WTC11 (cell line): ENCODE results near the gene RXFP2. TPM values are rescaled to one million over a fixed set of nuclear protein-coding genes. Genes with fewer than 3 reads are reported as not detected.

Experiments
- ATAC-seq: fragments of 200-7000 bp; cut with Tn5 transposase; 2 replicates; pipeline ENCODE4 v1.10.0; 2021; ENCODE audit warnings: mild to moderate bottlenecking, moderate library complexity
- CTCF ChIA-PET: fragments of 300-600 bp; sonication (Branson Sonifier 250); formaldehyde crosslinking; loops from one replicate; lab custom pipeline; 2021; ENCODE audit warnings: antibody characterized with exemption; lab: Charles Lee
- POLR2A ChIA-PET: fragments of 350-600 bp; sonication (Branson Sonifier 250); formaldehyde crosslinking; loops from one replicate; lab custom pipeline; 2021; ENCODE audit warnings: antibody characterized with exemption; lab: Charles Lee
- DNase-seq: peaks from one replicate; pipeline ENCODE4 v3.0.0; 2021; ENCODE audit warnings: low spot score
- H3K27ac Mint-ChIP-seq: 2 replicates; pipeline ENCODE4 v1.8.0; 2021; ENCODE audit warnings: mixed read lengths
- H3K27me3 Mint-ChIP-seq: 2 replicates; pipeline ENCODE4 v1.8.0; 2021; ENCODE audit warnings: low read depth, mild to moderate bottlenecking, moderate library complexity, mixed read lengths
- H3K36me3 Mint-ChIP-seq: 2 replicates; pipeline ENCODE4 v1.8.0; 2021; ENCODE audit warnings: mixed read lengths
- H3K4me1 Mint-ChIP-seq: 2 replicates; pipeline ENCODE4 v1.8.0; 2022; ENCODE audit warnings: mixed read lengths
- H3K4me3 Mint-ChIP-seq: 2 replicates; pipeline ENCODE4 v1.8.0; 2021; ENCODE audit warnings: mild to moderate bottlenecking, moderate library complexity, mixed read lengths
- H3K9me3 Mint-ChIP-seq: 2 replicates; pipeline ENCODE4 v1.8.0; 2021; ENCODE audit warnings: mixed read lengths
- ATF2 ChIP-seq: sonication (generic); formaldehyde crosslinking; IDR thresholded peaks from 2 replicates; pipeline ENCODE4 v1.8.1; 2022; ENCODE audit warnings: low read depth, missing genetic modification reagents, borderline replicate concordance
- E2F5 ChIP-seq: sonication (generic); formaldehyde crosslinking; IDR thresholded peaks from 2 replicates; pipeline ENCODE4 v1.8.1; 2022; ENCODE audit warnings: mild to moderate bottlenecking, moderate library complexity, missing genetic modification reagents
- ERG ChIP-seq: fragments of 250-450 bp; sonication (Bioruptor Pico); IDR thresholded peaks from 2 replicates; pipeline ENCODE4 v1.8.0; 2021; ENCODE audit warnings: mild to moderate bottlenecking
- ETV6 ChIP-seq: sonication (generic); formaldehyde crosslinking; IDR thresholded peaks from 2 replicates; pipeline ENCODE4 v1.8.1; 2022; ENCODE audit warnings: mild to moderate bottlenecking, missing genetic modification reagents
- FOXK1 ChIP-seq: sonication (generic); formaldehyde crosslinking; IDR thresholded peaks from 2 replicates; pipeline ENCODE4 v1.8.0; 2022; ENCODE audit warnings: mild to moderate bottlenecking, moderate library complexity, missing genetic modification reagents
- FOXP1 ChIP-seq: sonication (generic); formaldehyde crosslinking; IDR thresholded peaks from 2 replicates; pipeline ENCODE4 v1.8.0; 2022; ENCODE audit warnings: missing genetic modification reagents, mild to moderate bottlenecking, moderate library complexity, borderline replicate concordance
- FOXP4 ChIP-seq: sonication (generic); formaldehyde crosslinking; IDR thresholded peaks from 2 replicates; pipeline ENCODE4 v1.8.0; 2022; ENCODE audit warnings: mild to moderate bottlenecking, missing genetic modification reagents
- IRF1 ChIP-seq: sonication (generic); formaldehyde crosslinking; IDR thresholded peaks from 2 replicates; pipeline ENCODE4 v1.8.0; 2023; ENCODE audit warnings: missing genetic modification reagents
- MLX ChIP-seq: sonication (generic); formaldehyde crosslinking; IDR thresholded peaks from 2 replicates; pipeline ENCODE4 v1.8.1; 2023; ENCODE audit warnings: mild to moderate bottlenecking, missing genetic modification reagents, moderate library complexity
- NFYB ChIP-seq: sonication (generic); formaldehyde crosslinking; conservative IDR thresholded peaks from 2 replicates; pipeline ENCODE4 v1.8.0; 2022; ENCODE audit warnings: low read depth, missing genetic modification reagents
- SMAD4 ChIP-seq: sonication (generic); formaldehyde crosslinking; IDR thresholded peaks from 2 replicates; pipeline ENCODE4 v1.8.0; 2022; ENCODE audit warnings: mild to moderate bottlenecking, missing genetic modification reagents
- SP1 ChIP-seq: sonication (generic); formaldehyde crosslinking; conservative IDR thresholded peaks from 2 replicates; pipeline ENCODE4 v1.8.1; 2022; ENCODE audit warnings: missing genetic modification reagents
- ZNF281 ChIP-seq: sonication (generic); formaldehyde crosslinking; IDR thresholded peaks from 2 replicates; pipeline ENCODE4 v1.8.0; 2023; ENCODE audit warnings: mild to moderate bottlenecking, missing genetic modification reagents
- ZNF416 ChIP-seq: fragments of 250-450 bp; sonication (Bioruptor Pico); IDR thresholded peaks from 2 replicates; pipeline ENCODE4 v1.9.0; 2021; ENCODE audit warnings: mild to moderate bottlenecking, inconsistent platforms
- ZNF423 ChIP-seq: fragments of 250-450 bp; sonication (Bioruptor Pico); IDR thresholded peaks from 2 replicates; pipeline ENCODE4 v2.1.2; 2022; ENCODE audit warnings: mild to moderate bottlenecking, moderate library complexity
- ZNF671 ChIP-seq: fragments of 250-450 bp; sonication (Bioruptor Pico); IDR thresholded peaks from 2 replicates; pipeline ENCODE4 v1.8.0; 2021; ENCODE audit warnings: mild to moderate bottlenecking
- total RNA-seq: library from RNA; stranded (reverse); gene quantifications from 3 replicates; pipeline ENCODE4 v1.2.3, GENCODE V29; 2021

Gene RXFP2
- total RNA-seq, 1 experiment from 2014 or later = not detected

GRCh38 chr13:31843044-31843443 lies 103.7 kb downstream of the RXFP2 start:
- Mint-ChIP-seq H3K27me3 (peaks cover 39% of the 10 kb centered on the region), H3K9me3 (no peaks in the 10 kb centered on the region), H3K4me1 (peaks cover 9% of the 10 kb centered on the region), H3K27ac (no peak overlapping the region), H3K4me3 (no peak overlapping the region), H3K36me3 (no peaks in the 10 kb centered on the region)
- no peak for ATAC-seq
- DNase-seq = no peak
- ChIA-PET CTCF (no interaction called here), POLR2A (no interaction called here)
- no peak for TF ChIP-seq ATF2
- no peak for TF ChIP-seq IRF1 (CRISPR knock-in tag)
- no peak for TF ChIP-seq NFYB (CRISPR knock-in tag)

- Mint-ChIP-seq H3K27me3 (peaks cover 60% of the 10 kb centered on the region), H3K4me1 (peaks cover 9% of the 10 kb centered on the region), H3K9me3 (no peaks in the 10 kb centered on the region), H3K36me3 (no peaks in the 10 kb centered on the region), H3K27ac (no peak overlapping the region), H3K4me3 (peak overlapping the region; percentile 77)
- POLR2A ChIA-PET = interaction anchor here (0.5 to 0.6 kb wide), 3 partner anchors 10 to 740 kb away, joined by 3 to 11 read pairs (median 3); partner anchors contain the start of gene PDS5B
- CTCF ChIA-PET = interaction anchor here (1.0 to 1.5 kb wide), 2 partner anchors 63 to 318 kb away, joined by 3 to 6 read pairs; no protein-coding TSS in a partner anchor
- peak; percentile 99 for ATAC-seq
- DNase-seq = peak; percentile 91
- peak; percentile 44; the same call in 1 of the 2 replicates for TF ChIP-seq NFYB (CRISPR knock-in tag)
- peak; percentile 74 for TF ChIP-seq SP1 (CRISPR knock-in tag)
- TF ChIP-seq FOXP1 (CRISPR knock-in tag) = peak; percentile 46; the same call in 1 of the 2 replicates
- TF ChIP-seq ETV6 = peak; percentile 77
- TF ChIP-seq FOXK1 (CRISPR knock-in tag) = 0 out of 2 replicates have a peak, but pooled peaks have one; percentile 23
- TF ChIP-seq FOXP4 = 0 out of 2 replicates have a peak, but pooled peaks have one; percentile 26
- TF ChIP-seq E2F5 = peak; percentile 83
- TF ChIP-seq MLX (CRISPR knock-in tag) = no peak
- TF ChIP-seq ZNF423 (CRISPR knock-in tag) = 0 out of 2 replicates have a peak, but pooled peaks have one; percentile 40
- no peak for TF ChIP-seq SMAD4 (CRISPR knock-in tag)
Observed at GRCh38 chr13:31846182-31846938, 107.0 kb downstream of the RXFP2 start.

- no peaks in the 10 kb centered on the region for H3K9me3 Mint-ChIP-seq
- H3K27me3 Mint-ChIP-seq = peaks cover 60% of the 10 kb centered on the region
- ATAC-seq (peak; percentile 36), DNase-seq (no peak)
- H3K4me1 Mint-ChIP-seq = peaks cover 9% of the 10 kb centered on the region
- H3K36me3 Mint-ChIP-seq = no peaks in the 10 kb centered on the region
- peak overlapping the region; percentile 70 for H3K4me3 Mint-ChIP-seq
- POLR2A ChIA-PET = interaction anchor here (0.6 kb wide), 1 partner anchor 81 kb away, joined by 11 read pairs; no protein-coding TSS in a partner anchor
- H3K27ac Mint-ChIP-seq = no peak overlapping the region
- CTCF ChIA-PET = interaction anchor here (1.0 to 1.5 kb wide), 2 partner anchors 63 to 318 kb away, joined by 3 to 6 read pairs; no protein-coding TSS in a partner anchor
- no peak for TF ChIP-seq ERG (CRISPR knock-in tag)
- TF ChIP-seq ZNF281 = no peak
- no peak for TF ChIP-seq ZNF416 (CRISPR knock-in tag)
- TF ChIP-seq ZNF671 (CRISPR knock-in tag) = no peak
Observed at GRCh38 chr13:31846961-31847752, 107.8 kb downstream of the RXFP2 start.
